Mesenchymal stem cell (in vitro differentiated cells and primary cell): Measurements from ENCODE around the gene RANBP10.

Experiments
- DNase-seq: peaks from one replicate; pipeline ENCODE4 v3.0.0-alpha.2; 2013
- H2AFZ ChIP-seq: one replicate; pipeline ENCODE4 v1.6.1; 2013; ENCODE audit warnings: low read depth, mild to moderate bottlenecking, control low read depth, inconsistent platforms, low read length, moderate library complexity
- H2AK5ac ChIP-seq: 2 replicates; pipeline ENCODE4 v1.6.1; 2013; ENCODE audit warnings: low read length, moderate library complexity, mild to moderate bottlenecking, inconsistent platforms; ENCODE audit not compliant: severe bottlenecking
- H2BK120ac ChIP-seq: one replicate; pipeline ENCODE4 v1.6.1; 2013; ENCODE audit warnings: low read depth, mild to moderate bottlenecking, inconsistent platforms, low read length, moderate library complexity
- H2BK12ac ChIP-seq, 2 experiments: one replicate each; pipeline ENCODE4 v1.6.1; 2013; ENCODE audit warnings: inconsistent platforms in 2 of 2, low read length in 2 of 2, mild to moderate bottlenecking in 2 of 2, moderate library complexity in 2 of 2, control low read depth in 1 of 2
- H2BK15ac ChIP-seq: one replicate; pipeline ENCODE4 v1.6.1; 2013; ENCODE audit warnings: mild to moderate bottlenecking, low read depth, inconsistent platforms; ENCODE audit not compliant: poor library complexity, severe bottlenecking
- H2BK5ac ChIP-seq: 2 replicates; pipeline ENCODE4 v1.6.1; 2013; ENCODE audit warnings: low read depth, mild to moderate bottlenecking, low read length, control low read depth, inconsistent platforms; ENCODE audit not compliant: poor library complexity, severe bottlenecking
- H3K14ac ChIP-seq, 2 experiments: one replicate each; pipeline ENCODE4 v1.6.1; 2013; ENCODE audit warnings: inconsistent platforms in 2 of 2, low read length in 2 of 2, control low read depth in 1 of 2, mild to moderate bottlenecking in 1 of 2, moderate library complexity in 1 of 2
- H3K18ac ChIP-seq, 2 experiments: one replicate each; pipeline ENCODE4 v1.6.1; 2013; ENCODE audit warnings: inconsistent platforms in 2 of 2, low read length in 2 of 2, control low read depth in 1 of 2, low read depth in 1 of 2, mild to moderate bottlenecking in 1 of 2
- H3K23ac ChIP-seq, 2 experiments: one replicate each; pipeline ENCODE4 v1.6.1; 2013; ENCODE audit warnings: inconsistent platforms in 2 of 2, low read length in 2 of 2, mild to moderate bottlenecking in 2 of 2, moderate library complexity in 2 of 2, control low read depth in 1 of 2
- H3K27ac ChIP-seq: 2 replicates; pipeline ENCODE4 v1.5.1; 2013; ENCODE audit warnings: mild to moderate bottlenecking, moderate library complexity, low read length, control low read depth, inconsistent platforms; ENCODE audit not compliant: poor library complexity, severe bottlenecking
- H3K27me3 ChIP-seq, 2 experiments: 2 replicates each; pipeline versions ENCODE4 v1.6.1 to v1.7.0; 2013; ENCODE audit warnings: low read length in 2 of 2, mild to moderate bottlenecking in 2 of 2, moderate library complexity in 2 of 2, control low read depth in 1 of 2, inconsistent platforms in 1 of 2; ENCODE audit not compliant: control insufficient read depth in 1 of 2, insufficient read depth in 1 of 2
- H3K36me3 ChIP-seq, 2 experiments: 2 replicates each; pipeline versions ENCODE4 v1.6.1 to v1.7.0; 2013; ENCODE audit warnings: low read length in 2 of 2, control low read depth in 1 of 2, inconsistent platforms in 1 of 2, low read depth in 1 of 2, mild to moderate bottlenecking in 1 of 2; ENCODE audit not compliant: insufficient read depth in 2 of 2, control insufficient read depth in 1 of 2
- H3K4ac ChIP-seq, 2 experiments: one replicate each; pipeline ENCODE4 v1.6.1; 2013; ENCODE audit warnings: inconsistent platforms in 2 of 2, low read length in 2 of 2, mild to moderate bottlenecking in 2 of 2, moderate library complexity in 2 of 2, control low read depth in 1 of 2, low read depth in 1 of 2
- H3K4me1 ChIP-seq: 2 replicates; pipeline ENCODE4 v1.6.1; 2013; ENCODE audit warnings: low read depth, low read length, control low read depth; ENCODE audit not compliant: control insufficient read depth, insufficient read depth
- H3K4me2 ChIP-seq: 2 replicates; pipeline ENCODE4 v1.6.1; 2013; ENCODE audit warnings: low read length, mild to moderate bottlenecking, inconsistent platforms; ENCODE audit not compliant: poor library complexity, severe bottlenecking
- H3K4me3 ChIP-seq, 2 experiments: 2 replicates each; pipeline versions ENCODE4 v1.5.1 to v1.7.0; 2013; ENCODE audit warnings: low read length in 2 of 2, mild to moderate bottlenecking in 2 of 2, control low read depth in 1 of 2, low read depth in 1 of 2; ENCODE audit not compliant: insufficient read depth in 1 of 2
- H3K79me1 ChIP-seq: replicated peaks from 2 replicates; pipeline ENCODE4 v1.6.1; 2013; ENCODE audit warnings: mild to moderate bottlenecking, control low read depth, low read length, inconsistent platforms; ENCODE audit not compliant: poor library complexity, severe bottlenecking
- H3K9ac ChIP-seq: 2 replicates; pipeline ENCODE4 v1.7.0; 2013; ENCODE audit warnings: mild to moderate bottlenecking, low read length, moderate library complexity
- H3K9me3 ChIP-seq: 2 replicates; pipeline ENCODE4 v1.7.0; 2013; ENCODE audit warnings: mild to moderate bottlenecking, low read length; ENCODE audit not compliant: control insufficient read depth
- H4K8ac ChIP-seq: one replicate; pipeline ENCODE4 v1.6.1; 2013; ENCODE audit warnings: inconsistent platforms, mild to moderate bottlenecking, low read length, moderate library complexity
- H4K91ac ChIP-seq: one replicate; pipeline ENCODE4 v1.6.1; 2013; ENCODE audit warnings: mild to moderate bottlenecking, low read length, inconsistent platforms
- WGBS: methylation state at CpG from one replicate; pipeline ENCODE4 v1.1.7; 2013; ENCODE audit warnings: mixed read lengths; 5-methylcytosine and 5-hydroxymethylcytosine counted together

The RANBP10 gene

GRCh38 chr16:67762385-67762784 is 44.0 kb downstream of the RANBP10 start:
- Histone ChIP-seq H3K4me3 (no peak overlapping the region), H4K91ac (no peak overlapping the region), H3K4me2 (no peak overlapping the region), H3K79me1 (peaks cover 55% of the 10 kb centered on the region), H3K18ac (no peak overlapping the region), H3K4ac (no peak overlapping the region), H3K9me3 (no peaks in the 10 kb centered on the region), H2BK15ac (no peak overlapping the region), H2BK5ac (no peak overlapping the region), H2BK120ac (no peak overlapping the region), H3K4me1 (no peaks in the 10 kb centered on the region), H3K27ac (no peak overlapping the region), H3K36me3 (peaks cover 18 to 33% of the 10 kb centered on the region in 2 experiments), H3K27me3 (no peaks in the 10 kb centered on the region), H4K8ac (no peak overlapping the region), H2AK5ac (no peak overlapping the region), H3K23ac (no peak overlapping the region), H2BK12ac (no peak overlapping the region), H3K14ac (no peak overlapping the region), H2AFZ (no peak overlapping the region), H3K9ac (no peak overlapping the region)
- 96% methylated on average over 2 of the region's 2 CpGs for WGBS
- no peak for DNase-seq

GRCh38 chr16:67761924-67762323 is 44.4 kb downstream of the RANBP10 start:
- H3K4me3 ChIP-seq, result no peak overlapping the region
- no peak overlapping the region for H2AFZ ChIP-seq
- no peak overlapping the region for H2BK12ac ChIP-seq
- H3K4ac ChIP-seq, result no peak overlapping the region
- no peak overlapping the region for H2BK15ac ChIP-seq
- no peaks in the 10 kb centered on the region for H3K9me3 ChIP-seq
- H3K18ac ChIP-seq, result no peak overlapping the region
- H4K91ac ChIP-seq, result no peak overlapping the region
- WGBS, result 100% methylated on average over 1 of the region's 1 CpG
- H4K8ac ChIP-seq, result no peak overlapping the region
- no peaks in the 10 kb centered on the region for H3K27me3 ChIP-seq
- no peak overlapping the region for H2AK5ac ChIP-seq
- DNase-seq, result no peak
- no peak overlapping the region for H3K27ac ChIP-seq
- no peak overlapping the region for H3K23ac ChIP-seq
- H3K79me1 ChIP-seq, result peaks cover 56% of the 10 kb centered on the region
- H3K9ac ChIP-seq, result no peak overlapping the region
- no peak overlapping the region for H2BK120ac ChIP-seq
- H3K4me1 ChIP-seq, result no peaks in the 10 kb centered on the region
- H3K4me2 ChIP-seq, result no peak overlapping the region
- H2BK5ac ChIP-seq, result no peak overlapping the region
- H3K14ac ChIP-seq, result no peak overlapping the region
- peaks cover 20 to 38% of the 10 kb centered on the region in 2 experiments for H3K36me3 ChIP-seq

DNA sequence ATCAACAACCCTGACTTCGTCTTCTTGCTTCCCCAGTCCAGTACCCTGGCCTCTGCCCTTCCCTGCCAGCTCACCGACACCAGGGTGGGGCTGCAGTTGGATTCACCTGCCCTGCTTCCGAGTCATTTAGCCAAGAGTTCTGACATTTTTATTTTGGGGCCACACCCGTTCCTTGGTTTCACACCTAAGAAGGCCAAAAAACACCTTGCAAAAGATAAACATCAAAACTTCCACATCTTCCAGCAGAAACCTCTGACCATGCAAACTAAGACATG is 45.5 kb downstream of the RANBP10 start:
- H3K4ac ChIP-seq, result no peak overlapping the region
- no peak for DNase-seq
- H3K4me3 ChIP-seq, result no peak overlapping the region
- no peak overlapping the region for H3K14ac ChIP-seq
- 93% methylated on average over 4 of the region's 4 CpGs for WGBS
- H3K4me2 ChIP-seq, result no peak overlapping the region
- no peak overlapping the region for H2BK15ac ChIP-seq
- peaks cover 51% of the 10 kb centered on the region for H3K79me1 ChIP-seq
- H3K4me1 ChIP-seq, result no peaks in the 10 kb centered on the region
- no peak overlapping the region for H2AFZ ChIP-seq
- no peaks in the 10 kb centered on the region for H3K27me3 ChIP-seq
- no peak overlapping the region for H3K18ac ChIP-seq
- no peak overlapping the region for H2BK12ac ChIP-seq
- H3K9me3 ChIP-seq, result no peaks in the 10 kb centered on the region
- no peak overlapping the region for H4K91ac ChIP-seq
- H2BK120ac ChIP-seq, result no peak overlapping the region
- no peak overlapping the region for H3K23ac ChIP-seq
- no peak overlapping the region for H4K8ac ChIP-seq
- H2BK5ac ChIP-seq, result no peak overlapping the region
- peaks cover 20 to 44% of the 10 kb centered on the region in 2 experiments for H3K36me3 ChIP-seq
- H3K27ac ChIP-seq, result no peak overlapping the region
- no peak overlapping the region for H2AK5ac ChIP-seq
- H3K9ac ChIP-seq, result no peak overlapping the region

DNA sequence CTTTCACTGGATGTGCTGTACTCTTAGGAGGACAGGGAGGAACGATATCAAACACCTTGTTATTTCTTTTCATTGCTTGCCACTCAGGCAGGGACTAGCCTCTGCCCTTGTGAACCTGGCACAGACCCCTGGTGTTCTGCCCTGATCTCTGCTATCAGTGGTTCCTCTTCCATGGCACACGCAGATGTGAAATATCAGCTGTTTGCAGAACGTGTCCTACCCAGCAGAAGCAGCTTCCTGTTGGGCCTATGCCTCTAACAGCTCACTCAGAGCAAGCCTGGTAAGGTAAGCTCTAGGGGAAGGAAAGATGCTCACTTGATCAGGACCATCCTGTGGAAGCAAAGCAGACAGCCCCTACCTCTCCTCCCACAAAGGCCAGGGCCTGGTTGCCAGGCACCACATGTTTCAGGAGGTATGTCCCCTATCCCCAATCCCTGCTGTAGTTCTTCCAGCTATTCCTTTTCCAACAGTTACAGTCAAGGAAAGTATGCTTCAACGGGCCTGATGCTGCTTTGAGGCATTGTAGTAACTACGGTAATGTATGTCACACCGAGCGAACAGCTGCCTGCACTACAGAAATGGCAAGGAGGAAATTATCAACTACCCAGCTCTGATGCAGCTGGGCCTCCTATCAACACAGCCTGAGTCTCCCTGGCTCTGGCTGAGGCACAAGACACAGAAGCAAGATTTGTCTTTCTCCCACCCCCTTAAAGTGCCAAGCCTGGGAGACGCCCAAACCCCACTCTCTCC is 46.0 kb downstream of the RANBP10 start:
- Histone ChIP-seq H2BK120ac (no peak overlapping the region), H3K4me1 (no peaks in the 10 kb centered on the region), H3K27me3 (no peaks in the 10 kb centered on the region), H2BK12ac (no peak overlapping the region), H3K9me3 (no peaks in the 10 kb centered on the region), H3K27ac (no peak overlapping the region), H3K9ac (no peak overlapping the region), H3K14ac (no peak overlapping the region), H3K36me3 (peaks cover 20 to 46% of the 10 kb centered on the region in 2 experiments), H4K8ac (no peak overlapping the region), H3K79me1 (peaks cover 51% of the 10 kb centered on the region), H3K4ac (no peak overlapping the region), H2AFZ (no peak overlapping the region), H3K4me2 (no peak overlapping the region), H3K4me3 (no peak overlapping the region), H4K91ac (no peak overlapping the region), H2AK5ac (no peak overlapping the region), H3K18ac (no peak overlapping the region), H3K23ac (no peak overlapping the region), H2BK5ac (no peak overlapping the region), H2BK15ac (no peak overlapping the region)
- WGBS, result 89% methylated on average over 8 of the region's 8 CpGs
- DNase-seq, result no peak
